GM19438 (cell line): ENCODE results near the gene KIF17.
"Not testable (repeated sequence)": the region's sequence is repeated elsewhere in the genome, so short reads cannot be mapped to it uniquely, and the experiment has no call there.

Experiments used
- ATAC-seq: cut with Tn5 transposase; IDR thresholded peaks from one replicate; pipeline ENCODE4 v1.9.1; 2021; ENCODE audit warnings: low read depth; ENCODE audit not compliant: unreplicated experiment

KIF17 gene

DNA sequence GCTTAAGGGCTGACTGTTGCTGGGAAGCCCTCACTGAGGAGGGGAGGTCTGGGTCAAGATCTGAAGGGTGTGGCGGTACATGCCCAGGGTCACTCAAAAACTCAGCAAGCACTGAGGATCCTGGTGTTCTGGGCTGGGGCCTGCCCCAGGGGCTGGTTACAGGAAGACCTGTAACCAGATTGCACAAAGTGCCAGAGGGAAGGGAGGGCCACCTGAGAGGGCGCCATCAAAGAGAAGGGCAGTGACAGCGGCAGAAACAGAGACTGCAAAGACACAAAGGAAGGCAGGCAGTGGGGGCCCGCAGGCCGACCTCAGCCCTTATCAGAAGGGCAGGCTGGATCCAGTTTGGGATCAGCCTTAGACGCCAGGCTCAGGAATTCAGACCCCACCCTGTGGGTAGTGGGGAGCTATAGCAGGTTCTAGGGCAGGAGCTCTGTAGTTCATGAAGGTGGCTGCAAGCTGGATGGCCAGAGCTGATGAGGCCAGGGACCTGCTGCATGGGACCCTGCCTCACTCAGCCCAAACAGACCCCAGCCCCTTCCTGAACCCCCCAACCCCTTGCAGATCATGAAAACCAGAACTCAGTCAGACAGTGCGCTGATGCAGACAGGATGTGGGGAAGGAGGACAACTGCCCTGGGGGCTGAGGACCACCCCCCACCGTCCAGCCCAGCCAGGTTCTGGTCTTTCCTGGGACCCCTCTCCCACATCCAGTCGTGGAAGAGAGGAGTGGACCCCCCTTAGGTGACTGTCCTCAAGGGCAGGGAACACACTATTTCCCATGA, 10.8 kb upstream of the KIF17 start:
- ATAC-seq, result no peak

DNA sequence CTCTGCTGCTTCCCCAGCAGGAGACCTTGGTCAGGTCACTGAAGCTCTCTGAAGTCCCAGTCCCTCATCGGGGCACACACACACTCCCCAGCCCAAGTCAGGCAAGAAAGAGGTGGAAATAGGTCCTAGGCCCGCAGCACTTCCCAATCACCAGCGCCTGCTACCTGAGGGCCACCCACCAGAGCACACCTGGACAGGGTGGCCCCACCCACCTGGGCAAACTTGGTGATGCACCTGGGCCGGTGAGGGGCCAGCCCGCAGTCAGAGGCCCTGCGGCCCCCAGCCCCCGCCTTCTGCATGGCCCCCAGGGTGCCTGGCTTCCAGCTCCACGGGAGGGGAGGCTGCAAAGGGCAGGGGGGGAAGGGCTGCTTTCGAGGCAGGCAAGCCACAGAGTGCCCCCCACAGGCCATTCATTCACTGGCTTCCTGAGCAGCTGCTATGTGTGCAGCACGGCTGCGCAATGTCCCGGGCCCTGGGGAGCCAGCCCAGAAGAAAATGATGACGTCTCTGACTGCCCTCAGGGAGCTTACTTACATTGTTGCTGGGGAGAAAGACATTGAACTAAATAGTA, 10.0 kb upstream of the KIF17 start:
- no peak for ATAC-seq

DNA sequence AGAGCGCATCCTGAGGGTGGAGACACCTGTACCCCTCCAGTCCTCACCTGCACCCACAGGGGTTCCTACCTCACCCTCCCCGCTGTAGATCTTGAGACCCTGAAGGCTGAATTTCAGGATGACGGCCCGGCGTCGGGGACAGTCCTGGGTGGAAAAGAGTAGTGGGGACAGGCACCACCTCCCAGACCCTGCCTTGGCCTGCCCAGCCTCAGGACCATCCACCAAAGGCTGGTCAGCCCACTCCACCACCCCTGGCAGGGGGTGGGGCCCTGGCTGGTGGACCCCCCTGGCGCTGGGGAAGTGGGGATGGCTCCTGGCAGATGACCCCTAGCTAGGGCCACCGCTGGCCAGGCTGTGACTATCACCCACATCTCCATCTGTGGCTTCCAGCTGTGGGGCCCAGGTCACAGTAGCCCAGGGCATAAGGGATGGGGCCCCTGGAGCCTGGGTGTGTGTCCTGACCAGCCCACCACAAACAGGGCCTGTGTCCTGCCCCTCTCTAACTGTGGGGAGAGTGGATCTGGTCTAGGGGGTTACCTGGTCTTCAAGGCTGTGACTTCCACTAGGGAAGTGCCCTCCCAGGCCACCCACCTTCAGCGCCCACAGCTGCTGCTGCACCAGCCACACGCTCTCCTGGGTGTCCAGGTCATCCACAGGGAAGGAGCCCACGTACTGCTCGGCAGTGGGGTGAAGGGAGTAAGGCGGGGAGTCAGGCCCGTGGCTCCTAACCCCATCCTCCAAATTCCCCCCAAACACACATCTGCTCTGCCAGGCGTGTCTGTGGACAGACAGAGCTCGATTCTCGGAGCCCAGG, 9.3 kb upstream of the KIF17 start:
- no peak for ATAC-seq

DNA sequence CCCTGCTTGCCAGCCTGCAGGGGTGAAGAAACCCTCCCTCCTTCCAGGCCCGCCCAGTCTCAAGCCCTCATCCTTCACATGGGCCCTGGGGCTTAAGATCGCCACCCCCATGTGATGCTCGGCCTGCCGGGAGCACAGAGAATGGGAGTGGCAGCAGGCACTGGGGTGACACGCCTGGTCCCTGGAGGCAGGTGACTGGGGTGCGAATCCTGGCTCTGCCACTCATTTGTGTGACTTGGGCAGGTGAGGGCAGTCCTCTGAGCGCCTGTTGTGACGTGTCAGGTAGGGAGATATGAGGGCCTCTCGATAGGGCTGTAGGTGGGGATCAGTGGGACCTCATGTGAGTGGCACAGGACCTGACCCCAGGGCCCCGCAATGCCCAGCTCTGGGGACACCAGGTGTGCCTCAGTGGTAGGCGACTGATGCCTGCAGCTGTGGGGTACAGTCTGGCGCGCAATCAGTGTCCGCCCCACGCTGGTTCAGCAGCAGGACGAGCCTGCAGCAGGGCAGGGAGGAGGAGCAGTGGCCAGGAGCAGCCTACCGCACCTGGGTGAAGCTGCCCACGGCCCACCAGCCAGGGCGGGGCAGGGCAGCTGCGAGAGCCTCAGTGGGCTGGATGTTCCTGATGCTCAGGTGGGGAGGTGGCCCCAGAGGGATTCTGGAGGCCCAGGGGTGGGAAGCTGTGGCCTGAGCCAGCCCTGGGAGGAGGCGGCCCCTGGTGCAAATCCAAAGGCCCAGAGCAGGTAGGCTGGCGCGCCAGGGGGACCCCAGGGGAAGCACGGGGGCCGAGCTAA, 8.5 kb upstream of the KIF17 start:
- ATAC-seq, result no peak

DNA sequence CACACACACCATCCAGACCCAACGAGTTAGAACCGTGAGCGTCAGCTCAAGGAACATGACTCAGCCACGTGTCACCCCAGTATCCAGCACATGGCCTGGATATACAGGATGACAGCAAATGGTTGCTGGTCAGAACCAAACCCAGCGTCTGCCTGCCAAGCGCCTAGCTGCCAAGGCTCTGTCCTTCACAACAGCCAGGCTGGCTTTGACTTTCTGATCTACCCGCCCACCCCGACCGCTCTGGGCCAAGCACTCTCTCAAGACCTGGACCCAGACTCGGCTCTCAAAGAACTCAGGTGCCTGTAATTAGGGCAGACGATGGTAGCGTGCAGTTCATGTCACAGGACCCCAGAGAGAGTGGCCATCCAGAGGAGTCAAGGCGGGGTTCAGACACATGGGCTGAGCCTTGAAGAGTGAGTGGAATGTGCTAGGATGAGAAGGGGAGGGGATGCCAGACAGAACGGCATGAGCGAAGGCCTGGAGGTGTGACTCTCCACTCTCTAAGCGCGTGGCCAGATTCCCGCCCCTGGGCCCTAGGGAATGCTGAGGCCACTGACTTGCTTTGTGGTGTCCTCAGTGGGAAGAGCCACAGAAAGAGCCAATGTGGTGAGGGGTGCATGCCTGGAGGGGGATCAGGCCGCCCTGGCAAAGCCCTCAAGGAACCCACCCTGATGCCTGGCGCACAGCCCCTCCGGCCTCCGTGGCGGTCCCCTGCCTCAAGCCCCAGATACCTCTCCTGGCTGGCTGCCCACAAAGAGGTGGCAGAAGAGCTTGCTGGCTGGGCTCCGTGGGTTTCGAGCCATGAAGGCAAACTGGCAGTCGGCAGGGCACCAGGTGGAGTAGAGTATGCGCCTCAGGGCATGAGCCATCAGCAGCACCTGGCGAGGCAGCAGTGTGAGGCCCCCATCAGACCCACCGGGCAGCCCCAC, 7.6 kb upstream of the KIF17 start:
- no peak for ATAC-seq

DNA sequence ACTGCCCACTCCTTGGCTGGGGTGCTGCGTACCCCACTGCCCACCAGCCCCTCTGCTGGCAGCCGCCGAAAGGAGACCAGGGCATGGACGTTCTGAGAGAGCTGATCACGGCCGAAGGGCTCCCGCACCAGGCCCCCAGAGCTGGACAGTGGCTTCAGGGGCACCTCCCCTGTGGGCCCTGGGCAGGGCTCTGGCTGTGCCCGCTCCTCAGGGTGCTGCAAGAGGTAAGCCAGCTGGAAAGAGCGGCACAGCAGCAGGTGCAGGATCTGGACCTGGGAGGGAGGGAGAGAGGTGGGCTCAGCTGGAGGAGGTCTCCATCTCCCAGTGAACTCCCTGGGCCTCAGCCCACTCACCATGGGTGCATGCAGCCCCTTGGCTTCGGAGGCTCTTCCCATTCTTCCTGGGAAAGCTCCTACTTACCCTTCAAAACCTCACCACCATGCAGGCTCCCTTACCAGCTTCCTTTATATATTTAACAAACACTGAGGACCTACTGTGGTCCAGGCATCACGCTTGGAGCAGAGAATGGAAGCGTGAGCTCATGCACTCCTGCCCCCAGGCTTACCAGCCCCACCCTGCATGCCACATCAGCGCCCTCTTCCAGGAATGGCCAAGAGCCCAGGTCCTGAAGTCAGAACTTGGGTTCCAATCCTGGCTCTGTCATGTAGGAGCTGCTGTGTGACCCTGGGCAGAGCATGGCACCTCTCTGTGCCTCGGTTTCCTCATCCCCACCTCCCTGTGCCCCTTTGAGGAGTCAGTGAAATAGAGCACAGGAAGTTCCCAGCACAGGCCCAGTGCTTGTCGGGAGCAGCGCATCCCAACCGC, 6.8 kb upstream of the KIF17 start:
- ATAC-seq, result no peak

DNA sequence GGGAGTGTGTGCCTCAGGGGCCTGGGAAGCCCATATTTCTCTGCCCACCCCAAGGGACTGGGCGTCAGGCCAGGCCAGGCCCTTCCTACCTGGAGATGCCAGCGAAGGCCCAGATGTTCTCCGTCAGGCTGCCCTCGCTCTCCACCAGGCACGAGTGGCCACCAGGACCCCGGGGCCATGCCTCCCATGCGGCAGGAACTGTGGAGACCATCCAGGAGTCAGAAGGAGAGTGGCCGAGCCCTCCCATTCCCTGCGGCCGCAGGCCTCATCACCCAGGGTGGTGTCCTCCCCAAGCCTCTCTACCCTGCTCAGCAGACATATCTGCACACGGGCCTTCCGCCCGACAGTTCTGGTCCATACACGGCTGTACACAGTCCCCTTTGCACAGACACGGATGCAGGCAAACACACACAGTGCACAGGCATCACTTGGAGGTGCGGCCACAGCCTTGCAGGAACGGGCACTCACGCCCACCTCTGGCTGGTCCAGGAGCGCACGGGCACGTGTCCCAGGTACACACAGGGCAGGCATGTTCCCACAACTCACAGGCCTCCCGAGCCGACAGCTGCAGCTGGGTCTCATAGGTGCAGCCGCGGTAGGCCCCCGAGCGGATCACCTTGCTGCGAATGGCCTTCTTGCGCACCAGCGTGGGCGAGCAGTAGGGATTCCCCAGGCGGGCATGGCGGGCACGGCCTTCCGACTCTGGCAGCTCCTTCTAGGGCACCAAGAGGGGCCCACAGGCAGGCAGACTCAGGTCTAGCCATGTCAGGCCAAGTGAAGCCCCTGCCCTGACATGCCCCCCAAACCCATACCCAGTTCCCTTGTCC, 5.9 kb upstream of the KIF17 start:
- ATAC-seq, result no peak

DNA sequence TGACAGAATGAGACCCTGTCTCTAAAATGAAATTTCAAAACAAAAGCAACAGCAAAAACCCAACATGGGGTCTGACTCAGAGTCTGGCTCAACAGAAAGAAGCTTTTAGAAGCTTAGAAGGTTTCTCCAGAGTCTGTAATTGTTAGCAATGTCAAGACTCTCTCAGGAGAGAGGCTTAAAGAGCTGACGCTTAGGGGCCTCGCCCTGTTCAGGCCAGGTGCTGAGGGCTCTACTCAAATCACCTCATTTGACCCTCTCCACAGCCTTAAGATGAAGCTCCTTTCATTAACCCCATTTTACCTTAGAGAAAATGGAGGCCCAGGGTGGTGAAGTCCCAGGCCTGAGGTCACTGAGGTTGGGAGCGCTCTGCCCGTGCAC, 5.3 kb upstream of the KIF17 start:
- no peak for ATAC-seq

DNA sequence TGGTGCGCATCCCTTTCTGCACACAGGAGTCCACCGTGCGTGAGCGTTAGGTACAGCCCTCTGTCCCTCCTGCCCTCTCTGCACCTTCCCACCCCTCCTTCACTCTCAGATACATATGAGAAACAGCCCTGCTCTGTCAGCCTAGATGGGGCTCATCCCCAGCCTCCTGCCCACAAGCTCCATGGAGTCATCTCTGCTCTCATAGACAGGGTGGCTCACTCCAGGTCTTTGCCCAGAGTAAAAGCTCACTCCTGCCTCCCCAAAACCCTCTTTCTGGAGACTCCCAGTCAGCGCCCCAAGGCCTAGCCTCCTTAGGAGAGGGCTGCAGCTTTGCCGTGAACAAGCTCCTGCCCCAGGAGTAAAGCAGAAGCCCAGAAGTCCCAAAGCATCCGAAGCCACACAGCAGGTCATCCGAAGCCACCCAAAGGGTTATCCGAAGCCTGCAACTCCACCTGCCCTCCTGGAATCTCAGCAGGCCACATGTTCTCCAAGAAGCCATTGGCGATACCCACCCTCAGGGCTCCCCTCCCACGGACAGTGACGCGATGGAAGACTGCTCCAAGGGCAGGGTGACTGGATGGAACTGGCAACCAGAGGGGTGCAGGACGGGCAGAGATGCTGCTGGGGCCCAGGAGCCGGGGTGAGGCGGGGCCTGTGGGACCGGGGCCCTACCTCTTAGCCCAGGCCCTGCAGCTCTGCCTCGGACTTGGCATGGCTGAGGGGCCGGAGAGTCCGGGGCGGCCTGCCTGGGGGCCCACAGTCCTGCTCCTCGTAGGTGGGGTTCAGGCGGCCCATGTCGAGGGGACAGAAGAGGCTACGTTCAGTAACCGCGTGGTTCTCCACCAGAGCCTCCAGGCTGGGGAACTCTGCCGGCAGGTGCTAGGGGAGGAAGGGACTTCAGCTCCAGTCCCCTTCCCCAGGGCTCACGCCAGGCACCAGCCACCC, 3.6 kb upstream of the KIF17 start:
- no peak for ATAC-seq

DNA sequence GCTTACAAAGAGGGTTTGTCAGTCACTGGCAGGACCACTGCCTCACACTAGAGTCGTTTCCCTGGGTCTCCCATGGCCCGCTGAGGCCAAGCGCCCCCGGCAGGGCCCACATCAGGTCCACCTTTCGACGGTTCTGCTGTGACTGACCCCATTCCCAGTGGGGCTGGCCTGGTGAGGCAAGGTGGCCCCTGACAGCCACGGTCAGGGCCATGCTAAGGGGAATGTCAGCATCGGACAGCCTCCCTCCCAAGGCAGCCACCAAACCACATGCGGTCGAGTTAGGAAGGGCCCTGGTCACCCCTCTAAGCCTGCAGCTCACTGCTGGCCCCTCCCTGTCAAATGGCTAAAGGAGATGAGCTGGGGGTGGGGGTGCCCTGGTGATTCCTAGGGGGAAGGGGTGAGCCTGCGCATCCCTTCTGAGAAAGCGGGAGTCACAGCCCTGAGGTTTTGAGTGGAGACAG, 2.9 kb upstream of the KIF17 start:
- no peak for ATAC-seq

DNA sequence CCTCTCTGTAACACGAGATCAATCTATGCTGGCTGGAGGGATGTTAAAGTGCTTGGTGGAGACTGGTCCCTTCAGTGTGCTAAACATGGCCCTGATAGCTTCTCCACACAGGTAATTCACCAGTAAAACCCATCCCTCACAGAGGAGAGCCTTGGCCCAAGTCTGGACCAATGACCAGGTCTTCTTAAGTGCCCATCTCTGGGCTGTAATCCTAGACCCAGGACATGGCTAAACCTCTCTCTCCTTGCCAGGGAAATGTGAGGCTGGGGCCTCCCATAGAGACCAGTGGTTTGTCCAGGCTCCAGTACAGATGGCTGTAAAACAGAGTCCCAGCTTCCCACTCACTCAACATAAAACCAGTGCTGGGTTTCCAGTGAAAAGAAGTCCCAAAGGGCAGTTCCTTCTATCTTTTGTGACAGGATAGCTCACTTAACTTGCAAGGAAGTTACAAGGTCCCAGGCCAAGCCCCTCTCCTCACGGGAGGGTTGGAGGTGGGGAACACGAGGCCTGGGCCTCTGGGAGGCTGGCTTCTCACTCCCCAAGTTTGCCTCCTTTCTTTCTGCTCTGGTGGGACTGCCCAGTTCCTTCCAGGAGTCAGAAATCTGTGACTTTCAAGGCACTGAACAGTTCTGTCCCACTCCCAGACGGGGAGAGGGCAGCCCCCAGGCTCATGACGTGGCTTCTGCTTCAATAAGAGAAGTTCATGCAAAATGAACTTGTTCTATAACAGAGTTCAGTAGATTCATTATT, 2.2 kb upstream of the KIF17 start:
- ATAC-seq, result no peak

DNA sequence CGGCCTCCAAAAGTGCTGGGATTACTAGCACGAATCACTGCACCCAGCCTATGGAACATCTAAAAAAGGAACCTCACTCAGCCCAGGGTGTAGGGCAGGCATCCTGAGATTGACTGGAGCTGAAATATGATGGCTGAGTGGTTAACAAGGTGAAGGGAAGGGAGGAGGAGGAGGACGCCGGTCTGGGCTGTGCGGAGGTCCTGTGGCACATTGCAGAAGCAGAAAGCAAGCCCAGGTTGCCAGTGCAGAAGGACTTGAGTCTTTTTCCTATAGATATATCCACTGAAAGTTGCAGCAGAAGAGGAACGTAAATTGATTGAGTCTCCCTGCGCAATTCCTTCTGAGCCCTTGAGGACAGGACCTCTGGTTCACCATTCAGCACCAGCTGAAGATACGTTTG, 1.5 kb upstream of the KIF17 start:
- ATAC-seq, result no peak

DNA sequence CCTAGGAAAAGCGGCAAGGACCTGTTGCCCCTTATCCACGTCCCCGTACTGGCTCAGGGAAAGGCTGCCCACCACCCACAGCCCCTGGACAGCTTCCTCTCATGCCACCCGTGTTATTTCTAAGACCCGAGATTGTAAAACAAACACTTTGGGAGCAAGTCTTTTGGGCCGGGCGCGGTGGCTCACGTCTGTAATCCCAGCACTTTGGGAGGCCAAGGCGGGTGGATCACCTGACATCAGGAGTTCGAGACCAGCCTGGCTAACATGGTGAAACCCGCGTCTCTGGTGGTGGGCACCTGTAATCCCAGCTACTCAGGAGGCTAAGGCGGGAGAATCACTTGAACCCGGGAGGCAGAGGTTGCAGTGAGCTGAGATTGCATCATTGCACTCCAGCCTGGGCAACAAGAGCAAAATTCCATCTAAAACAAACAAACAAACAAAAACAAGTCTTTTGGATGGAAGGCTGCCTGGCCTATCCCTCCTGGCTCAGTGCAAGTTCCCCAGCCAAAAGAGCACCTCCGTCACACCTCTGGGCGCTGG, 606 bp upstream of the KIF17 start:
- not testable (repeated sequence) for ATAC-seq

DNA sequence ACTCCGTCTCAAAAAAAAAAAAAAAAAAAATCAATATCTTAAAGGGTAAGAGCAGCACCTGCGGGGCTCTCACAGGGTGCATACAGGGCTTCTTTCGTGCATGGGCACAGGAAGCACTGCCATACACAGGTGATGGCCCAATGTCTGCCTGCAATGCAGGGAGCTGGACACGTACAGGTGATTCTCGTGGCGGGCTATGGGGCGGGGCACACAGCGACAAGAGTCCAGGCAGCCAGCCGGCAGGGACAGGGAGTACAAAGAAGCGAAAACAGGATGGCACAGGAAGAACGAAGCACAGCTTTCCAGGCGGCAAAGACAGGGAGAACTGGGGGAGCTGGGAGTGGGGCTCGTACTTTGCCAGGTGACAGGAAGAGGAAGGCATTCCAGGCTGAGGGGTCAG, 1.6 kb downstream of the KIF17 start:
- no peak for ATAC-seq

DNA sequence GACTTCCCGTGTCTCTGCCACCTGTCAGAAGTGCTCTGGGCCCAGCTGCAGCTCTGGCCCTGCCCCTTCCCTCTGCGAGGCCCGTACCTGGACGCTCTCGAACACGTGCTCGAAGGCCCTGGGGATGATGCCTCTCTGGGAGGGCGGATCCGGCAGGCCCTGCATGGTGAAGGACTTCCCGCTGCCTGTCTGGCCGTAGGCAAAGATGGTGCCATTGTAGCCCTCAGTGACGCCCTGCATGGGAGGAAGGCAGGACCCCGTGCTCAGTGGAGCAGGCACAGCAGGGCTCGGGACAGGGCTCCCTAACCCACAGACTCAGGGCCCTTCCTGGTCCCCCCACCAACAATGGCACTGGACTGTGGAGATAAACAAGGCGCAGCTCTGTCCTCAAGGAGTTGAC, 2.4 kb downstream of the KIF17 start:
- no peak for ATAC-seq

DNA sequence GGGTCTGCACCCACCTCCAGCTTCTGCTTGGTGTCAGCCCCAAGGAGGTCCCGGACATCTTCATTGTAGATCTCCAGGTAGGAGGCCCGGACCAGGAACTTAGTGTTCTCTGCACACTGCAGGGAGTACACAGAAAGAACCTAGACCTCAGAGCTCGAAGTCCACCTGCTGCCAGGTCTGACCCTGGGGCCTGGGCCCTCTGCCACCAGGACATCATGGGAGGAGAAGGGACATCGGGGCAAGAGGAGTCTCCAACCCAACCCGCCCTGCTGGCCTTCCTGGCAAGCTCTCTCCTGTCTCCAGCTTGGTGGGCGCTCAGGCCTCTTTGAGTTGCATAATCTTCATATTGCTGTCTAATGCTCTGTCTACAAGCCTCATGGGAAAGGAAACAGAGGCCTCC, 4.4 kb downstream of the KIF17 start:
- ATAC-seq, result no peak
